H1 (cell line): Measurements from ENCODE around the gene HOXD4. TPM values are rescaled to one million over a fixed set of nuclear protein-coding genes. Genes with fewer than 3 reads are reported as not detected.

Experiments
- CTCF ChIA-PET: fragments of 300-600 bp; sonication (Branson Sonifier 250); formaldehyde crosslinking; loops from one replicate; lab custom pipeline; 2021; ENCODE audit not compliant: partially characterized antibody; lab: Charles Lee
- POLR2A ChIA-PET: fragments of 300-600 bp; sonication (Branson Sonifier 250); formaldehyde crosslinking; loops from one replicate; lab custom pipeline; 2021; ENCODE audit warnings: inconsistent platforms; ENCODE audit not compliant: partially characterized antibody; lab: Charles Lee
- DNase-seq, 2 experiments: peaks; one replicate each; pipeline versions ENCODE4 v3.0.0 to v3.0.0-alpha.2; 2010 to 2022; ENCODE audit warnings: low spot score in 2 of 2, low read depth in 1 of 2, mixed read lengths in 1 of 2
- FAIRE-seq: peaks from 2 replicates; lab custom pipeline; 2011; peaks lifted over from hg19 to GRCh38; lab: Jason Lieb, UNC
- H2AFZ ChIP-seq: 2 replicates; pipeline ENCODE4 v1.8.1; 2012; ENCODE audit warnings: low read length, inconsistent platforms
- H2AK5ac ChIP-seq: 2 replicates; pipeline ENCODE4 v1.6.1; 2013; ENCODE audit warnings: low read depth, low read length
- H2BK120ac ChIP-seq: replicated peaks from 2 replicates; pipeline ENCODE3; 2013; ENCODE audit warnings: low read depth, low read length, inconsistent platforms
- H2BK12ac ChIP-seq: 2 replicates; pipeline ENCODE4 v1.6.1; 2013; ENCODE audit warnings: low read depth, low read length
- H2BK15ac ChIP-seq: 2 replicates; pipeline ENCODE4 v1.6.1; 2013; ENCODE audit warnings: low read length
- H2BK20ac ChIP-seq: 2 replicates; pipeline ENCODE4 v1.6.1; 2013; ENCODE audit warnings: low read length
- H2BK5ac ChIP-seq: 2 replicates; pipeline ENCODE4 v1.6.1; 2013; ENCODE audit warnings: low read depth, low read length
- H3K14ac ChIP-seq: 2 replicates; pipeline ENCODE4 v1.6.1; 2013; ENCODE audit warnings: inconsistent platforms; ENCODE audit not compliant: insufficient read length
- H3K18ac ChIP-seq: 2 replicates; pipeline ENCODE4 v1.6.1; 2013; ENCODE audit warnings: low read length; ENCODE audit errors: extremely low read depth
- H3K23ac ChIP-seq: 2 replicates; pipeline ENCODE4 v1.6.1; 2013; ENCODE audit warnings: inconsistent platforms; ENCODE audit not compliant: insufficient read length
- H3K23me2 ChIP-seq: 2 replicates; pipeline ENCODE4 v1.6.1; 2013; ENCODE audit warnings: low read depth, low read length
- H3K27ac ChIP-seq: 2 replicates; pipeline ENCODE4 v1.6.1; 2011; ENCODE audit warnings: low read depth, low read length, inconsistent platforms
- H3K27me3 ChIP-seq, 4 experiments: replicated peaks in 1 of 4; 1 replicate in 1 of 4; 2 replicates in 3 of 4; pipeline versions ENCODE4 v1.6.1 to v1.8.1; 2011 to 2013; ENCODE audit warnings: low read length in 3 of 4, mild to moderate bottlenecking in 3 of 4, inconsistent platforms in 2 of 4, mixed read lengths in 2 of 4, moderate library complexity in 1 of 4; ENCODE audit not compliant: control insufficient read depth in 3 of 4, insufficient read depth in 3 of 4; ENCODE audit errors: extremely low read depth in 1 of 4
- H3K36me3 ChIP-seq, 4 experiments: 2 replicates each; pipeline versions ENCODE4 v1.6.1 to v1.8.1; 2011 to 2013; ENCODE audit warnings: mild to moderate bottlenecking in 4 of 4, low read length in 3 of 4, moderate library complexity in 2 of 4, control low read depth in 1 of 4, inconsistent platforms in 1 of 4; ENCODE audit not compliant: insufficient read depth in 4 of 4, control insufficient read depth in 2 of 4
- H3K4ac ChIP-seq: replicated peaks from 2 replicates; pipeline ENCODE3; 2013; ENCODE audit warnings: low read length, low read depth, mixed read lengths, inconsistent platforms; ENCODE audit not compliant: insufficient read length
- H3K4me1 ChIP-seq, 4 experiments: replicated peaks in 1 of 4; 1 replicate in 1 of 4; 2 replicates in 3 of 4; pipeline versions ENCODE4 v1.6.1 to v1.8.1; 2011 to 2013; ENCODE audit warnings: low read length in 3 of 4, inconsistent platforms in 2 of 4, mixed read lengths in 1 of 4; ENCODE audit not compliant: insufficient read depth in 4 of 4, control insufficient read depth in 3 of 4
- H3K4me2 ChIP-seq, 2 experiments: 2 replicates each; pipeline versions ENCODE4 v1.6.1 to v1.8.1; 2011 to 2013; ENCODE audit warnings: low read depth in 2 of 2, low read length in 2 of 2, control low read depth in 1 of 2, inconsistent platforms in 1 of 2, mild to moderate bottlenecking in 1 of 2; ENCODE audit not compliant: insufficient read depth in 1 of 2
- H3K4me3 ChIP-seq, 4 experiments: fragments of 200-600, 300-600 bp in 1 of 4; sonication (generic), shearing (Covaris generic), sonication (Bioruptor Twin) in 1 of 4; 2 replicates each; pipeline versions ENCODE4 v1.5.1 to v1.8.1; 2011 to 2016; ENCODE audit warnings: low read length in 4 of 4, low read depth in 3 of 4, control low read depth in 2 of 4, inconsistent platforms in 2 of 4, mild to moderate bottlenecking in 2 of 4, mixed read lengths in 1 of 4, moderate library complexity in 1 of 4; ENCODE audit not compliant: insufficient read depth in 2 of 4; ENCODE audit errors: extremely low read depth in 1 of 4
- H3K56ac ChIP-seq: replicated peaks from 2 replicates; pipeline ENCODE3; 2013; ENCODE audit warnings: low read depth, mild to moderate bottlenecking, mixed read lengths, low read length, inconsistent platforms; ENCODE audit not compliant: insufficient read length
- H3K79me1 ChIP-seq: 2 replicates; pipeline ENCODE4 v1.6.1; 2013; ENCODE audit warnings: low read depth, low read length, control low read depth
- H3K79me2 ChIP-seq, 2 experiments: 2 replicates each; pipeline versions ENCODE4 v1.6.1 to v1.8.1; 2012 to 2013; ENCODE audit warnings: low read length in 2 of 2, mild to moderate bottlenecking in 2 of 2, inconsistent platforms in 1 of 2; ENCODE audit not compliant: insufficient read depth in 2 of 2, control insufficient read depth in 1 of 2
- H3K9ac ChIP-seq, 4 experiments: replicated peaks in 1 of 4; 1 replicate in 1 of 4; 2 replicates in 3 of 4; pipeline versions ENCODE4 v1.6.1 to v1.8.1; 2011 to 2013; ENCODE audit warnings: low read depth in 3 of 4, low read length in 3 of 4, control low read depth in 2 of 4, mild to moderate bottlenecking in 2 of 4, moderate library complexity in 2 of 4, inconsistent platforms in 1 of 4; ENCODE audit errors: extremely low read depth in 1 of 4
- H3K9me3 ChIP-seq, 2 experiments: 2 replicates each; pipeline versions ENCODE4 v1.6.1 to v1.8.1; 2012 to 2013; ENCODE audit warnings: mild to moderate bottlenecking in 2 of 2, moderate library complexity in 2 of 2, control low read depth in 1 of 2, inconsistent platforms in 1 of 2, low read depth in 1 of 2, low read length in 1 of 2, mixed read lengths in 1 of 2; ENCODE audit not compliant: insufficient read depth in 2 of 2
- H4K20me1 ChIP-seq, 2 experiments: replicated peaks in 1 of 2; 2 replicates each; pipeline versions ENCODE3 to v1.8.1; 2011 to 2013; ENCODE audit warnings: inconsistent platforms in 2 of 2, low read length in 2 of 2, mild to moderate bottlenecking in 1 of 2; ENCODE audit not compliant: insufficient read depth in 2 of 2, control insufficient read depth in 1 of 2
- H4K5ac ChIP-seq: 2 replicates; pipeline ENCODE4 v1.6.1; 2013; ENCODE audit warnings: low read length, low read depth, mixed read lengths, inconsistent platforms; ENCODE audit not compliant: insufficient read length
- H4K8ac ChIP-seq: 2 replicates; pipeline ENCODE4 v1.8.0; 2013; ENCODE audit warnings: mild to moderate bottlenecking, moderate library complexity, low read length, inconsistent platforms; ENCODE audit not compliant: insufficient read depth; ENCODE audit errors: extremely low read depth
- H4K91ac ChIP-seq: replicated peaks from 2 replicates; pipeline ENCODE3; 2013; ENCODE audit warnings: low read length, mixed read lengths, inconsistent platforms; ENCODE audit not compliant: insufficient read length
- EZH2 ChIP-seq: fragments of 200-600 bp; sonication (generic); IDR thresholded peaks from 2 replicates; pipeline ENCODE4 v1.7.1; 2012; ENCODE audit warnings: low read depth, mild to moderate bottlenecking, moderate library complexity, low read length, inconsistent platforms; ENCODE audit not compliant: severe bottlenecking
- NRF1 ChIP-seq: IDR thresholded peaks from 2 replicates; pipeline ENCODE4 v1.6.1; 2011; ENCODE audit warnings: mild to moderate bottlenecking, low read depth, low read length, improper control_type of control experiment
- RNF2 ChIP-seq: fragments of 200-900, 300-1000 bp; sonication (generic); IDR thresholded peaks from 2 replicates; pipeline ENCODE4 v1.7.1; 2016; ENCODE audit warnings: borderline replicate concordance, low read depth, mild to moderate bottlenecking, antibody characterized with exemption, low read length; ENCODE audit not compliant: poor library complexity, severe bottlenecking; ENCODE audit errors: missing control alignments
- SUZ12 ChIP-seq: fragments of 200-600 bp; sonication (generic); IDR thresholded peaks from 2 replicates; pipeline ENCODE4 v1.6.1; 2012; ENCODE audit warnings: mild to moderate bottlenecking, inconsistent platforms, low read length, moderate library complexity, mixed read lengths
- WGBS, 2 experiments: shearing (Covaris generic) in 1 of 2; methylation state at CpG; one replicate each; pipeline versions ENCODE4 v1.1.6 to v1.1.7; 2013 to 2015; ENCODE audit warnings: low lambda C conversion rate in 2 of 2, mixed read lengths in 2 of 2, inconsistent platforms in 1 of 2, low coverage in 1 of 2, missing lambda C conversion rate in 1 of 2; ENCODE audit not compliant: insufficient replicate concordance in 2 of 2, insufficient coverage in 1 of 2, insufficient read length in 1 of 2; ENCODE audit errors: extremely low coverage in 1 of 2, missing lambda C conversion rate in 1 of 2; 5-methylcytosine and 5-hydroxymethylcytosine counted together
- polyA plus RNA-seq, 7 experiments: library from polyadenylated mRNA; depleted of rRNA in 3 of 7; stranded (reverse) in 5 of 7; unstranded in 2 of 7; fragments of >200 nt in 5 of 7; fragments of 200-250 nt in 2 of 7; gene quantifications; 1 replicate in 5 of 7; 2 replicates in 1 of 7; 4 replicates in 1 of 7; pipeline versions ENCODE4 v1.2.1 to v1.2.3, GENCODE V29; 2011 to 2013; ENCODE audit warnings: missing spikeins in 2 of 7, mixed read lengths in 2 of 7
- total RNA-seq: library from RNA; stranded (reverse); fragmentation: NEBNext Ultra II Directional; extraction: Animal tissue kit (Norgen Biotek cat#: 25700); gene quantifications from 2 replicates; pipeline ENCODE4 v1.2.1, GENCODE V29; 2021

Gene HOXD4
- total and polyA plus RNA-seq, 2 of the 8 experiments (the other 6 are each of a cell fraction or from before 2014, with no cell fraction given): not detected

DNA sequence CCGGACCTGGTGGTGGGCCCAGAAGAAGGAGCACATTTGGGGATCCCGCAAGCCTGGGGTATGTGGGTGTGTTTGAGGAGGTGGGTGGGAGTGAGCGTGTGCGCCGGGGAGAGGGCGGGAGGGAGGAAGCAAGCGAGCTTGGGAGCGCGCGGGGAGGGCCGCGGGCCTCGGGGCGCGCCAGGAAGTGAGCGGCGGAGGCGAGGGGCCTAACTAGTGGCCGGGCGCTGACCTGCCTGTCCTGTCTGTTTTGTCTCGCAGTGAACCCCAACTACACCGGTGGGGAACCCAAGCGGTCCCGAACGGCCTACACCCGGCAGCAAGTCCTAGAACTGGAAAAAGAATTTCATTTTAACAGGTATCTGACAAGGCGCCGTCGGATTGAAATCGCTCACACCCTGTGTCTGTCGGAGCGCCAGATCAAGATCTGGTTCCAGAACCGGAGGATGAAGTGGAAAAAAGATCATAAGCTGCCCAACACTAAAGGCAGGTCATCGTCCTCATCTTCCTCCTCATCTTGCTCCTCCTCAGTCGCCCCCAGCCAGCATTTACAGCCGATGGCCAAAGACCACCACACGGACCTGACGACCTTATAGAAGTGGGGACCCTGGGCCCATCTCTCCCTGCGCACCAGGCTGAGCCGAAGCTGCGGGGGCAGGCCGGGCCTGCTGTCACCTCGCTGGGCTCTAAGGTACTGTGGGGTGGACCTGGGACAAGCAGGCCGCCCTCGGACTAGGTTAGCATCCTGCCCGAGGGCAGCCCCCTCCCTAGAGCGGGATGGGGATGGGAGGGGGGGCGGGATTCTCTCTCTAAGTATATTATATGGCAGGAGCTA is 1.2 kb downstream of the HOXD4 start:
- DNase-seq: no peak
- Histone ChIP-seq H4K5ac (no peak overlapping the region), H3K4me1 (peaks cover 0 to 10% (median 2%) of the 10 kb centered on the region in 4 experiments; a peak in 4 of 7 replicates), H3K18ac (no peak overlapping the region), H4K8ac (no peak overlapping the region), H2AFZ (no peak overlapping the region), H3K27ac (no peak overlapping the region), H4K91ac (no peak overlapping the region), H3K79me2 (no peaks in the 10 kb centered on the region), H3K23me2 (peaks cover 2% of the 10 kb centered on the region; the same call in 1 of the 2 replicates), H2BK5ac (no peak overlapping the region), H3K23ac (no peak overlapping the region), H3K4ac (no peak overlapping the region), H3K79me1 (no peaks in the 10 kb centered on the region), H2BK120ac (no peak overlapping the region), H2BK12ac (no peak overlapping the region), H2BK20ac (no peak overlapping the region), H3K14ac (no peak overlapping the region), H3K27me3 (peaks cover 97 to 100% (median 100%) of the 10 kb centered on the region in 4 experiments), H4K20me1 (peaks cover 12 to 42% of the 10 kb centered on the region in 2 experiments), H2BK15ac (no peak overlapping the region), H3K36me3 (peaks cover 0 to 15% (median 0%) of the 10 kb centered on the region in 4 experiments; a peak in 1 of 8 replicates), H2AK5ac (no peak overlapping the region), H3K56ac (no peak overlapping the region), H3K4me3 (no peak overlapping the region), H3K9ac (no peak overlapping the region), H3K4me2 (peak overlapping the region; percentile 48; a peak in 3 of 4 replicates), H3K9me3 (no peaks in the 10 kb centered on the region)
- CTCF ChIA-PET: interaction anchor here (1.2 to 3.9 kb wide), 4 partner anchors 9 to 23 kb away, joined by 3 to 17 read pairs (median 12); no protein-coding TSS in a partner anchor
- 12% methylated on average over 30 of the region's 48 CpGs; no CpG with 5 or more reads in 1 of the 2 experiments for WGBS, 2 experiments
- POLR2A ChIA-PET: no interaction called here
- no peak for FAIRE-seq
- TF ChIP-seq RNF2 (peak; percentile 75), NRF1 (no peak), SUZ12 (peak; percentile 63), EZH2 (peak; percentile 87)
